ENCODE measurements around the gene RHOD.

The RHOD gene

GRCh38 chr11:67059671-67060070 lies 3.0 kb downstream of the RHOD start:
- no peak for DNase-seq (ENCODE audit: low read depth in 3 of 3)

- no peak for DNase-seq (ENCODE audit: low read depth in 3 of 3)
These were observed 3.5 kb downstream of the RHOD start for GRCh38 chr11:67060111-67060522.

GRCh38 chr11:67062526-67063373 lies 6.1 kb downstream of the RHOD start:
- no peak for DNase-seq (ENCODE audit: low read depth in 3 of 3)

- no peak for DNase-seq (ENCODE audit: low read depth in 3 of 3)
These were observed 9.7 kb downstream of the RHOD start for GRCh38 chr11:67066333-67066709.

GRCh38 chr11:67071420-67072284 lies 15.0 kb downstream of the RHOD start:
- peak; percentile 43 to 52 (median 51) for DNase-seq (ENCODE audit: low read depth in 3 of 3)

- DNase-seq (ENCODE audit: low read depth in 3 of 3) = no peak
These were observed 15.6 kb downstream of the RHOD start for GRCh38 chr11:67072295-67072694.

- no peak for DNase-seq (ENCODE audit: low read depth in 3 of 3)
These were observed 17.3 kb downstream of the RHOD start for GRCh38 chr11:67073908-67074307.

GRCh38 chr11:67076202-67076601 lies 19.6 kb downstream of the RHOD start:
- no peak for DNase-seq (ENCODE audit: low read depth in 3 of 3)

- DNase-seq (ENCODE audit: low read depth in 3 of 3) = no peak
These were observed 22.5 kb downstream of the RHOD start for GRCh38 chr11:67079065-67079705.

GRCh38 chr11:67082071-67082791 lies 25.6 kb downstream of the RHOD start:
- no peak for DNase-seq (ENCODE audit: low read depth in 3 of 3)

GRCh38 chr11:67083786-67084366 lies 27.2 kb downstream of the RHOD start:
- no peak for DNase-seq (ENCODE audit: low read depth in 3 of 3)

GRCh38 chr11:67085617-67086016 lies 29.0 kb downstream of the RHOD start:
- no peak for DNase-seq (ENCODE audit: low read depth in 3 of 3)

GRCh38 chr11:67090717-67091116 lies 34.1 kb downstream of the RHOD start:
- no peak for DNase-seq (ENCODE audit: low read depth in 3 of 3)

GRCh38 chr11:67095214-67095507 lies 38.5 kb downstream of the RHOD start:
- DNase-seq (ENCODE audit: low read depth in 3 of 3) = no peak

GRCh38 chr11:67098799-67099429 lies 42.3 kb downstream of the RHOD start:
- DNase-seq (ENCODE audit: low read depth in 3 of 3) = no peak

GRCh38 chr11:67099831-67100324 lies 43.2 kb downstream of the RHOD start:
- DNase-seq (ENCODE audit: low read depth in 3 of 3) = no peak

- DNase-seq (ENCODE audit: low read depth in 3 of 3) = no peak
These were observed 46.0 kb downstream of the RHOD start for GRCh38 chr11:67102664-67103063.

GRCh38 chr11:67105964-67106363 lies 49.3 kb downstream of the RHOD start:
- DNase-seq (ENCODE audit: low read depth in 3 of 3) = no peak

- no peak for DNase-seq (ENCODE audit: low read depth in 3 of 3)
These were observed 54.6 kb downstream of the RHOD start for GRCh38 chr11:67111261-67111660.

- DNase-seq (ENCODE audit: low read depth in 3 of 3) = no peak
These were observed 56.6 kb downstream of the RHOD start for GRCh38 chr11:67113231-67113721.
